HepG2 (cell line): Measurements from ENCODE around the gene GLI3. TPM values are rescaled to one million over a fixed set of nuclear protein-coding genes. Genes with fewer than 3 reads are reported as not detected.

ENCODE experiments used
- HDAC1 ChIP-seq: sonication (generic); formaldehyde crosslinking; IDR thresholded peaks from 2 replicates; pipeline ENCODE4 v1.5.1; 2020; ENCODE audit warnings: mild to moderate bottlenecking, missing genetic modification reagents
- HNRNPLL ChIP-seq: fragments of 200-400 bp; formaldehyde crosslinking; IDR thresholded peaks from 2 replicates; pipeline ENCODE4 v1.6.1; 2017; ENCODE audit warnings: mild to moderate bottlenecking, low read depth, low read length; ENCODE audit not compliant: poor library complexity, severe bottlenecking
- KDM1A ChIP-seq: IDR thresholded peaks from 2 replicates; pipeline ENCODE4 v1.6.1; 2016; ENCODE audit warnings: missing compliant biosample characterization
- MIER3 ChIP-seq: IDR thresholded peaks from 2 replicates; pipeline ENCODE4 v1.6.1; 2016; ENCODE audit warnings: missing compliant biosample characterization, borderline replicate concordance
- POGZ ChIP-seq: sonication (generic); formaldehyde crosslinking; IDR thresholded peaks from 2 replicates; pipeline ENCODE4 v1.4.0; 2020; ENCODE audit warnings: mild to moderate bottlenecking, missing genetic modification reagents
- POLR2G ChIP-seq: fragments of 200-400 bp; formaldehyde crosslinking; IDR thresholded peaks from 2 replicates; pipeline ENCODE4 v1.6.1; 2018; ENCODE audit warnings: mild to moderate bottlenecking, low read depth, low read length, moderate library complexity
- REPIN1 ChIP-seq: sonication (generic); formaldehyde crosslinking; IDR thresholded peaks from 2 replicates; pipeline ENCODE4 v1.8.0; 2022; ENCODE audit warnings: missing genetic modification reagents, low read depth, mild to moderate bottlenecking, borderline replicate concordance
- SOX5 ChIP-seq: IDR thresholded peaks from 2 replicates; pipeline ENCODE4 v1.6.1; 2016; ENCODE audit warnings: borderline replicate concordance
- ZKSCAN5 ChIP-seq: sonication (generic); formaldehyde crosslinking; IDR thresholded peaks from 2 replicates; pipeline ENCODE4 v1.5.1; 2020; ENCODE audit warnings: mild to moderate bottlenecking, missing genetic modification reagents
- ZNF10 ChIP-seq: sonication (generic); formaldehyde crosslinking; IDR thresholded peaks from 2 replicates; pipeline ENCODE4 v1.4.0; 2020; ENCODE audit warnings: mild to moderate bottlenecking, low read depth, missing genetic modification reagents, borderline replicate concordance
- ZNF207 ChIP-seq: fragments of 450-650 bp; IDR thresholded peaks from 2 replicates; pipeline ENCODE4 v1.6.1; 2016; ENCODE audit warnings: antibody characterized with exemption, borderline replicate concordance
- ZNF225 ChIP-seq: sonication (generic); formaldehyde crosslinking; IDR thresholded peaks from 2 replicates; pipeline ENCODE4 v1.4.0; 2020; ENCODE audit warnings: mild to moderate bottlenecking, missing genetic modification reagents
- ZNF235 ChIP-seq: sonication (generic); formaldehyde crosslinking; IDR thresholded peaks from 2 replicates; pipeline ENCODE4 v1.8.1; 2023; ENCODE audit warnings: mild to moderate bottlenecking, missing genetic modification reagents, borderline replicate concordance
- ZNF441 ChIP-seq: sonication (generic); formaldehyde crosslinking; IDR thresholded peaks from 2 replicates; pipeline ENCODE4 v1.7.0; 2021; ENCODE audit warnings: missing genetic modification reagents, borderline replicate concordance
- ZNF562 ChIP-seq: sonication (generic); formaldehyde crosslinking; IDR thresholded peaks from 2 replicates; pipeline ENCODE4 v1.8.0; 2022; ENCODE audit warnings: missing genetic modification reagents, borderline replicate concordance
- ZNF607 ChIP-seq: sonication (generic); formaldehyde crosslinking; IDR thresholded peaks from 2 replicates; pipeline ENCODE4 v1.5.1; 2020; ENCODE audit warnings: missing genetic modification reagents, mild to moderate bottlenecking, borderline replicate concordance
- ZNF768 ChIP-seq: sonication (generic); formaldehyde crosslinking; IDR thresholded peaks from 2 replicates; pipeline ENCODE4 v1.4.0; 2020; ENCODE audit warnings: missing genetic modification reagents
- ZNF780A ChIP-seq: sonication (generic); formaldehyde crosslinking; IDR thresholded peaks from 2 replicates; pipeline ENCODE4 v1.8.0; 2022; ENCODE audit warnings: mild to moderate bottlenecking, missing genetic modification reagents, moderate library complexity
- ZSCAN12 ChIP-seq: sonication (generic); formaldehyde crosslinking; IDR thresholded peaks from 2 replicates; pipeline ENCODE4 v1.9.0; 2021; ENCODE audit warnings: mild to moderate bottlenecking, missing genetic modification reagents
- polyA plus RNA-seq, 8 experiments: library from polyadenylated mRNA; depleted of rRNA in 3 of 8; stranded (reverse) in 7 of 8; unstranded in 1 of 8; fragments of >200 nt; fragmentation: Illumina TruSeq in 4 of 8; extraction: Trizol in 4 of 8; gene quantifications; 2 replicates each; pipeline versions ENCODE4 v1.2.1 to v1.2.3, GENCODE V29; 2011 to 2016; ENCODE audit warnings: low read depth in 4 of 8, missing spikeins in 1 of 8, mixed read lengths in 1 of 8; ENCODE audit not compliant: insufficient read depth in 1 of 8
- total RNA-seq, 5 experiments: library from RNA; depleted of rRNA; stranded (reverse); fragments of >200 nt; fragmentation: Illumina TruSeq; extraction: Trizol; gene quantifications; 2 replicates each; pipeline ENCODE4 v1.2.3, GENCODE V29; 2016; ENCODE audit warnings: low read depth in 1 of 5
- TF ChIP-seq, protein P1 (sequence below): IDR thresholded peaks from 2 replicates; pipeline ENCODE4 v1.6.1; 2016; ENCODE audit warnings: mild to moderate bottlenecking, missing biosample characterization, missing genetic modification reagents
- TF ChIP-seq, protein P2 (sequence below): IDR thresholded peaks from 2 replicates; pipeline ENCODE4 v1.4.0; 2020; ENCODE audit warnings: mild to moderate bottlenecking, missing genetic modification reagents
- TF ChIP-seq, protein P3 (sequence below): sonication (generic); formaldehyde crosslinking; IDR thresholded peaks from 2 replicates; pipeline ENCODE4 v1.4.0; 2020; ENCODE audit warnings: missing genetic modification reagents, mild to moderate bottlenecking, borderline replicate concordance
- TF ChIP-seq, protein P4 (sequence below): sonication (generic); formaldehyde crosslinking; conservative IDR thresholded peaks from 2 replicates; pipeline ENCODE4 v1.8.0; 2022; ENCODE audit warnings: mild to moderate bottlenecking, moderate library complexity, missing genetic modification reagents

Gene GLI3
- total and polyA plus RNA-seq, 2 of the 13 experiments (the other 11 are each of a cell fraction or from before 2014, with no cell fraction given) = not detected

DNA sequence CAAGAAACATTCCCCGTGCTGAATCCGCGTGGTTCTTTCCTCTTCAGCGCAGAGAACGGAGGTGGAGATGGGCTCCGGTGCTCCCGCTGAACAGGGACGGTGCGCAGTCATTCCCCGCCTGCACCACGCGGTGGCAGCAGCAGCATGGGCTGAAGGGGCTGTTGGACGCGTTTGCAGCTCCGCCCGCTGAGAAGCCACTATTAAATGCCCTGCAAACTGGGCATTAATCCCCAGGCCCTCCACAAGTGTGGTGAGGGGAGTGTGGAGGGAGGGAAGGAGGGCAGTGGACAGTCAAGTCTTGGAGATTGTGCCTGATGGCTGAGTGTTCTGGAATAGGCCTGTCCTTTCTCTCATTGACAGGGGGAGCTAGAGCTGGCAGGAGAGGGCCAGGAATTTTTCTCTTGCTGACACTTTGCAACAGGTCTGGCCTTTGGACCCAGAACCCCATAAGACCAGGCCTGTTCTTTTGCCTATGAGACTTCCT is 293.9 kb downstream of the GLI3 start (continued):
- TF ChIP-seq ZNF562 (CRISPR knock-in tag) (no peak), ZNF441 (CRISPR knock-in tag) (no peak), ZNF10 (CRISPR knock-in tag) (no peak), ZNF207 (no peak), KDM1A (no peak), ZKSCAN5 (CRISPR knock-in tag) (no peak), HDAC1 (peak; percentile 26; the same call in 1 of the 2 replicates), ZSCAN12 (CRISPR knock-in tag) (no peak), ZNF235 (CRISPR knock-in tag) (no peak), ZNF780A (CRISPR knock-in tag) (0 out of 2 replicates have a peak, but pooled peaks have one; percentile 54), POGZ (CRISPR knock-in tag) (0 out of 2 replicates have a peak, but pooled peaks have one; percentile 22), SOX5 (CRISPR knock-in tag) (no peak), REPIN1 (CRISPR knock-in tag) (no peak; the same call in 1 of the 2 replicates), ZNF225 (0 out of 2 replicates have a peak, but pooled peaks have one; percentile 21), MIER3 (no peak; the same call in 1 of the 2 replicates), ZNF768 (CRISPR knock-in tag) (peak; percentile 47; the same call in 1 of the 2 replicates), POLR2G (no peak), ZNF607 (CRISPR knock-in tag) (no peak), HNRNPLL (peak; percentile 73)
- TF ChIP-seq, protein P1, sequence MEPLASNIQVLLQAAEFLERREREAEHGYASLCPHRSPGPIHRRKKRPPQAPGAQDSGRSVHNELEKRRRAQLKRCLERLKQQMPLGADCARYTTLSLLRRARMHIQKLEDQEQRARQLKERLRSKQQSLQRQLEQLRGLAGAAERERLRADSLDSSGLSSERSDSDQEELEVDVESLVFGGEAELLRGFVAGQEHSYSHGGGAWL = no peak
- TF ChIP-seq, protein P2, sequence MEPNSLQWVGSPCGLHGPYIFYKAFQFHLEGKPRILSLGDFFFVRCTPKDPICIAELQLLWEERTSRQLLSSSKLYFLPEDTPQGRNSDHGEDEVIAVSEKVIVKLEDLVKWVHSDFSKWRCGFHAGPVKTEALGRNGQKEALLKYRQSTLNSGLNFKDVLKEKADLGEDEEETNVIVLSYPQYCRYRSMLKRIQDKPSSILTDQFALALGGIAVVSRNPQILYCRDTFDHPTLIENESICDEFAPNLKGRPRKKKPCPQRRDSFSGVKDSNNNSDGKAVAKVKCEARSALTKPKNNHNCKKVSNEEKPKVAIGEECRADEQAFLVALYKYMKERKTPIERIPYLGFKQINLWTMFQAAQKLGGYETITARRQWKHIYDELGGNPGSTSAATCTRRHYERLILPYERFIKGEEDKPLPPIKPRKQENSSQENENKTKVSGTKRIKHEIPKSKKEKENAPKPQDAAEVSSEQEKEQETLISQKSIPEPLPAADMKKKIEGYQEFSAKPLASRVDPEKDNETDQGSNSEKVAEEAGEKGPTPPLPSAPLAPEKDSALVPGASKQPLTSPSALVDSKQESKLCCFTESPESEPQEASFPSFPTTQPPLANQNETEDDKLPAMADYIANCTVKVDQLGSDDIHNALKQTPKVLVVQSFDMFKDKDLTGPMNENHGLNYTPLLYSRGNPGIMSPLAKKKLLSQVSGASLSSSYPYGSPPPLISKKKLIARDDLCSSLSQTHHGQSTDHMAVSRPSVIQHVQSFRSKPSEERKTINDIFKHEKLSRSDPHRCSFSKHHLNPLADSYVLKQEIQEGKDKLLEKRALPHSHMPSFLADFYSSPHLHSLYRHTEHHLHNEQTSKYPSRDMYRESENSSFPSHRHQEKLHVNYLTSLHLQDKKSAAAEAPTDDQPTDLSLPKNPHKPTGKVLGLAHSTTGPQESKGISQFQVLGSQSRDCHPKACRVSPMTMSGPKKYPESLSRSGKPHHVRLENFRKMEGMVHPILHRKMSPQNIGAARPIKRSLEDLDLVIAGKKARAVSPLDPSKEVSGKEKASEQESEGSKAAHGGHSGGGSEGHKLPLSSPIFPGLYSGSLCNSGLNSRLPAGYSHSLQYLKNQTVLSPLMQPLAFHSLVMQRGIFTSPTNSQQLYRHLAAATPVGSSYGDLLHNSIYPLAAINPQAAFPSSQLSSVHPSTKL (CRISPR knock-in tag) = peak; percentile 7; the same call in 1 of the 2 replicates
- TF ChIP-seq, protein P3, sequence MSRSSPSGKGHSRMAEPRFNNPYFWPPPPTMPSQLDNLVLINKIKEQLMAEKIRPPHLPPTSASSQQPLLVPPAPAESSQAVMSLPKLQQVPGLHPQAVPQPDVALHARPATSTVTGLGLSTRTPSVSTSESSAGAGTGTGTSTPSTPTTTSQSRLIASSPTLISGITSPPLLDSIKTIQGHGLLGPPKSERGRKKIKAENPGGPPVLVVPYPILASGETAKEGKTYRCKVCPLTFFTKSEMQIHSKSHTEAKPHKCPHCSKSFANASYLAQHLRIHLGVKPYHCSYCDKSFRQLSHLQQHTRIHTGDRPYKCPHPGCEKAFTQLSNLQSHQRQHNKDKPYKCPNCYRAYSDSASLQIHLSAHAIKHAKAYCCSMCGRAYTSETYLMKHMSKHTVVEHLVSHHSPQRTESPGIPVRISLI (CRISPR knock-in tag) = no peak
- TF ChIP-seq, protein P4, sequence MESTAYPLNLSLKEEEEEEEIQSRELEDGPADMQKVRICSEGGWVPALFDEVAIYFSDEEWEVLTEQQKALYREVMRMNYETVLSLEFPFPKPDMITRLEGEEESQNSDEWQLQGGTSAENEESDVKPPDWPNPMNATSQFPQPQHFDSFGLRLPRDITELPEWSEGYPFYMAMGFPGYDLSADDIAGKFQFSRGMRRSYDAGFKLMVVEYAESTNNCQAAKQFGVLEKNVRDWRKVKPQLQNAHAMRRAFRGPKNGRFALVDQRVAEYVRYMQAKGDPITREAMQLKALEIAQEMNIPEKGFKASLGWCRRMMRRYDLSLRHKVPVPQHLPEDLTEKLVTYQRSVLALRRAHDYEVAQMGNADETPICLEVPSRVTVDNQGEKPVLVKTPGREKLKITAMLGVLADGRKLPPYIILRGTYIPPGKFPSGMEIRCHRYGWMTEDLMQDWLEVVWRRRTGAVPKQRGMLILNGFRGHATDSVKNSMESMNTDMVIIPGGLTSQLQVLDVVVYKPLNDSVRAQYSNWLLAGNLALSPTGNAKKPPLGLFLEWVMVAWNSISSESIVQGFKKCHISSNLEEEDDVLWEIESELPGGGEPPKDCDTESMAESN (CRISPR knock-in tag) = no peak
